ENCODE data around the gene CCDC102A. TPM values are rescaled to one million over a fixed set of nuclear protein-coding genes. Genes with fewer than 3 reads are reported as not detected.

The CCDC102A gene
- total RNA-seq, 1 experiment from 2014 or later, result 22.2 TPM

Other genes starting within 250 kb of the CCDC102A start
- not detected in 2 replicates for gene CCL22, start 177.8 kb downstream of the CCDC102A start, total RNA-seq (2014; rRNA removed; shearing (Covaris generic); ENCODE audit: low replicate concordance)
- 16.4 and 59.5 TPM in 2 replicates for gene CX3CL1, start 164.1 kb downstream of the CCDC102A start, total RNA-seq (2014; rRNA removed; shearing (Covaris generic); ENCODE audit: low replicate concordance)
- gene CCL17, start 131.8 kb downstream of the CCDC102A start, total RNA-seq (2014; rRNA removed; shearing (Covaris generic); ENCODE audit: low replicate concordance), result not detected in 2 replicates
- gene CIAPIN1, start 89.2 kb downstream of the CCDC102A start, total RNA-seq (2014; rRNA removed; shearing (Covaris generic); ENCODE audit: low replicate concordance), result 89.8 and 130 TPM in 2 replicates
- gene COQ9, start 89.1 kb downstream of the CCDC102A start, total RNA-seq (2014; rRNA removed; shearing (Covaris generic); ENCODE audit: low replicate concordance), result 92.2 and 114 TPM in 2 replicates
- gene POLR2C, start 73.9 kb downstream of the CCDC102A start, total RNA-seq (2014; rRNA removed; shearing (Covaris generic); ENCODE audit: low replicate concordance), result 134 and 225 TPM in 2 replicates
- gene DOK4, start 50.1 kb downstream of the CCDC102A start, total RNA-seq (2014; rRNA removed; shearing (Covaris generic); ENCODE audit: low replicate concordance), result 21.9 and 50.0 TPM in 2 replicates
- not detected in 2 replicates for gene ADGRG5, start 6.1 kb upstream of the CCDC102A start, total RNA-seq (2014; rRNA removed; shearing (Covaris generic); ENCODE audit: low replicate concordance)
- gene ADGRG1, start 92.1 kb upstream of the CCDC102A start, total RNA-seq (2014; rRNA removed; shearing (Covaris generic); ENCODE audit: low replicate concordance), result 32.2 and 37.7 TPM in 2 replicates
- not detected in 2 replicates for gene ADGRG3, start 131.7 kb upstream of the CCDC102A start, total RNA-seq (2014; rRNA removed; shearing (Covaris generic); ENCODE audit: low replicate concordance)
- 0.35 TPM in 1 of 2 replicates, not detected in the other for gene DRC7, start 158.2 kb upstream of the CCDC102A start, total RNA-seq (2014; rRNA removed; shearing (Covaris generic); ENCODE audit: low replicate concordance)
- 22.8 and 42.3 TPM in 2 replicates for gene KATNB1, start 199.2 kb upstream of the CCDC102A start, total RNA-seq (2014; rRNA removed; shearing (Covaris generic); ENCODE audit: low replicate concordance)

Data from Caki2 (cell line).